Prostate gland (tissue), 2 donors: Measurements from ENCODE around the gene SUCLG2.

Experiments
- POLR2A ChIP-seq: fragments of 450-650 bp; IDR thresholded peaks from one replicate; pipeline ENCODE4 v1.6.1; 2016; ENCODE audit warnings: antibody characterized with exemption, mild to moderate bottlenecking
- TF ChIP-seq, protein P1 (sequence below), 4 experiments: fragments of 200-600 bp in 2 of 4; fragments of 450-650 bp in 2 of 4; sonication (generic) in 2 of 4; IDR thresholded peaks; 1 replicate in 3 of 4; 2 replicates in 1 of 4; pipeline ENCODE4 v1.5.1; 2016 to 2019; ENCODE audit warnings: antibody characterized with exemption in 4 of 4, mild to moderate bottlenecking in 2 of 4, moderate library complexity in 2 of 4

DNA sequence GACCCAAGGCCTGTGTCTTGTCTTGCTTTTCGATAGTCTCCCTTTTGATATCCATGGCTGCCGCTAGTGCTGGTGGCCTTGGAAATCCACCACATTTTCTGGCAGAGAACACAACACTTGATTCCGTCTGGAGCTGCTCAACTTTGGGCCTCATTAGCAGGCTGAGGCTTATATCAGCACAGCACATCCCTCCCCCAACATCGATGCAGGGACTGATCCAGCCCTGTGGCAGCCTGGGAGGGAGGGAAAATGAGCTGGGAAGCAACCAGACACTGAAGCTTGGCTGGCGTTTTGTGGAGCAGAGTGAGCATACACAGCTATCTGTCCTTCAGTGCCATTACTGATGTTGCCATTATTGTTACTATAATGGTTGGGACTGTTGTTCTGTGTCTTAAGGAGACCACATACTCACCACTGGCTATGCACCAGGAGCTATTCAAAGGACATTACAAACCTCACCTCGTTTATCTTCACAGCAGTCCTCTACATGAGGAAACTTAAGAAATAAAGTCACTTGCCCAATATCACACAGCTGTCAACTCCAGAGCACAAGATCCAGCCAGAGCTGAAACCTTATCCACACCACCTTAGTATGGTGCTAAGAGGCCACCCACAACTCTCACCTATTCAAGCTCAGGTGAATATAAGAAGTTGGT, 102.9 kb downstream of the SUCLG2 start:
- TF ChIP-seq, protein P1, sequence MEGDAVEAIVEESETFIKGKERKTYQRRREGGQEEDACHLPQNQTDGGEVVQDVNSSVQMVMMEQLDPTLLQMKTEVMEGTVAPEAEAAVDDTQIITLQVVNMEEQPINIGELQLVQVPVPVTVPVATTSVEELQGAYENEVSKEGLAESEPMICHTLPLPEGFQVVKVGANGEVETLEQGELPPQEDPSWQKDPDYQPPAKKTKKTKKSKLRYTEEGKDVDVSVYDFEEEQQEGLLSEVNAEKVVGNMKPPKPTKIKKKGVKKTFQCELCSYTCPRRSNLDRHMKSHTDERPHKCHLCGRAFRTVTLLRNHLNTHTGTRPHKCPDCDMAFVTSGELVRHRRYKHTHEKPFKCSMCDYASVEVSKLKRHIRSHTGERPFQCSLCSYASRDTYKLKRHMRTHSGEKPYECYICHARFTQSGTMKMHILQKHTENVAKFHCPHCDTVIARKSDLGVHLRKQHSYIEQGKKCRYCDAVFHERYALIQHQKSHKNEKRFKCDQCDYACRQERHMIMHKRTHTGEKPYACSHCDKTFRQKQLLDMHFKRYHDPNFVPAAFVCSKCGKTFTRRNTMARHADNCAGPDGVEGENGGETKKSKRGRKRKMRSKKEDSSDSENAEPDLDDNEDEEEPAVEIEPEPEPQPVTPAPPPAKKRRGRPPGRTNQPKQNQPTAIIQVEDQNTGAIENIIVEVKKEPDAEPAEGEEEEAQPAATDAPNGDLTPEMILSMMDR (IDR thresholded peaks at IDR 0.05) = no peak
- no peak for TF ChIP-seq POLR2A
